Coronary artery (tissue), 2 donors: ENCODE data around the gene VTI1A.

Source experiments
- DNase-seq: peaks from one replicate; pipeline ENCODE4 v3.0.0-alpha.2; 2017; ENCODE audit warnings: low spot score
- H3K27ac ChIP-seq, 2 donors: fragments of 200-600 bp; sonication (generic); one replicate each; pipeline ENCODE4 v1.5.1; 2016 to 2019
- H3K4me3 ChIP-seq: fragments of 200-600 bp; sonication (generic); 2 replicates; pipeline ENCODE4 v1.5.1; 2016; ENCODE audit warnings: mild to moderate bottlenecking, moderate library complexity
- CTCF ChIP-seq: fragments of 200-600 bp; sonication (generic); IDR thresholded peaks from one replicate; pipeline ENCODE4 v1.5.1; 2019; ENCODE audit warnings: antibody characterized with exemption

Gene VTI1A

DNA sequence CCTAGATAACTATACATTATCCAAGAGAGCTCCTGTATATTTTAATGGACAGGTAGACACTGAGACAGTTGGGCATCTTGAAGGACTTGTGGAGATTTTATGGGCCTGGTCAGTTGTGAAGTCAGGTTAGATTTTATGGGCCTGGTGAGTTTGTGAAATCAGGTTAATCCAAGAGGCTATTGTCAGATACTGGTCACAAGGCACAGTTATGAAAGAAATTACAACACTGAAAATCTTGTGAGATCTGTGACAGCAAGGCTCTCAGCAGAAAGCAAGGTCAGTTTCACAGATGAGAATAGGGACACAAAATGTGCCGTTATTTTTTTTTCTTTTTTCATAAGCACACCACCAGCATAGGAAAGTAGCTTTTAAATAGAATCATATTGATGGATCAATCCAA is 167.6 kb downstream of the VTI1A start:
- Histone ChIP-seq H3K4me3 (no peak overlapping the region), H3K27ac (no peak overlapping the region)
- no peak for TF ChIP-seq CTCF
- DNase-seq = no peak

DNA sequence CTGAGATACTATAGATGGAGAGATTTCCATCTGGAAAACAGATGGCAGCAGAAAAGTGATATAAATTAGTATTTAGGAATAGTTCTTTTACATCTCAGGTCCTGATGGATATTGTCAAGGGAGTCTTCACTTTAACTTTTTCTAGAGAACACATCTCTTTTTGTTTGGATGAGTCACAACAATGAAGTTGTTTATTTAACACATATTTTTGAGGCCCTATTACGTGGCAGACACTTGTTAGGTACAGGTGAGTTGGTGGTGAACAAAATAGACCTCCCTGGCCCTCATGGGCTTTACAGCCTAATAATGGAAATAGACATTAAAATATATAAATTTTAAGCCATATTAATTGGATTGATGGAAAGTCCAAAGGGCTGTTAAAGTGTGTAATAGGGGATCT is 168.3 kb downstream of the VTI1A start:
- DNase-seq = no peak
- no peak for TF ChIP-seq CTCF
- Histone ChIP-seq H3K27ac (no peak overlapping the region), H3K4me3 (no peak overlapping the region)

- H3K4me3 ChIP-seq = no peak overlapping the region
- no peak for DNase-seq
- no peak for TF ChIP-seq CTCF
Measured at GRCh38 chr10:112616647-112617046, 169.6 kb downstream of the VTI1A start.

GRCh38 chr10:112618814-112619213 is 171.8 kb downstream of the VTI1A start:
- no peak for DNase-seq
- TF ChIP-seq CTCF = no peak
- H3K4me3 ChIP-seq = no peak overlapping the region

More at GRCh38 chr10:112616647-112617046, 169.6 kb downstream of the VTI1A start:
- no peak overlapping the region for H3K27ac ChIP-seq

DNA sequence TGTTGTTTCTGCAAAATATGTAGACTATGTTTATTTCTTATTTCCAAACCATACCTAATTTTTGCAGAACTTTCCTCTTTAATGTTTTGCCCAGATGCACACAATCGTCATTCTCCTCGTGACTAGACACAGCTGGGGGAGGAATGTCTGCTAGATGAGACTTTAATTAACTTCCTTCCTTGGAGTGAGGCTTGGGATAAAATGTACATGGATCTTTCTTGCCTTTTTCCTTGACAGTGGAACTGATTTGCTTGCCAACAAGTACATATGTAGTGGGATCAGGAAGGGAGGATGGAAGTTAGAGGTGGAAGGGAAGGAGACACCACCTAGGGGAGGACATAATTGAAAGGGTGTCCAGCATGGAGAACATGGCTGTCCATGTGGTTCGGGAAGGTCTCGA is 172.5 kb downstream of the VTI1A start:
- DNase-seq = no peak
- Histone ChIP-seq H3K27ac (no peak overlapping the region), H3K4me3 (no peak overlapping the region)
- no peak for TF ChIP-seq CTCF

More at GRCh38 chr10:112618814-112619213, 171.8 kb downstream of the VTI1A start:
- no peak overlapping the region for H3K27ac ChIP-seq

GRCh38 chr10:112622786-112623185 is 175.8 kb downstream of the VTI1A start:
- no peak for TF ChIP-seq CTCF
- Histone ChIP-seq H3K4me3 (no peak overlapping the region), H3K27ac (no peak overlapping the region)
- DNase-seq = no peak

GRCh38 chr10:112624546-112625048 is 177.6 kb downstream of the VTI1A start:
- no peak for DNase-seq
- no peak for TF ChIP-seq CTCF
- H3K27ac ChIP-seq = no peak overlapping the region
- H3K4me3 ChIP-seq = no peak overlapping the region
